SU-DHL-6 (cell line): ENCODE results near the gene STX3.

Experiments
- H2AFZ ChIP-seq: fragments of 200-600 bp; sonication (generic); 2 replicates; pipeline ENCODE4 v1.6.1; 2014; ENCODE audit warnings: low read depth, mild to moderate bottlenecking, moderate library complexity, mixed read lengths, antibody characterized with exemption, low read length; ENCODE audit not compliant: severe bottlenecking
- H3F3A ChIP-seq: fragments of 200-600 bp; shearing (Covaris generic); 2 replicates; pipeline ENCODE4 v1.6.0; 2016; ENCODE audit warnings: antibody characterized with exemption, mild to moderate bottlenecking; ENCODE audit not compliant: insufficient read depth
- H3K27ac ChIP-seq: fragments of 200-600 bp; sonication (generic); 2 replicates; pipeline ENCODE4 v1.5.1; 2016; ENCODE audit warnings: low read depth, mild to moderate bottlenecking, low read length, moderate library complexity, mixed read lengths
- H3K27me3 ChIP-seq: fragments of 200-600 bp; sonication (generic), shearing (Covaris generic); 2 replicates; pipeline ENCODE4 v1.6.0; 2014; ENCODE audit warnings: mild to moderate bottlenecking, low read length
- H3K36me3 ChIP-seq: fragments of 200-600 bp; sonication (generic); 2 replicates; pipeline ENCODE4 v1.6.1; 2014; ENCODE audit warnings: mild to moderate bottlenecking, low read length, mixed read lengths
- H3K4me2 ChIP-seq: fragments of 300-600, 200-600 bp; shearing (Covaris generic), sonication (generic); 2 replicates; pipeline ENCODE4 v1.6.0; 2014; ENCODE audit warnings: low read length, low read depth, mild to moderate bottlenecking; ENCODE audit not compliant: poor library complexity, severe bottlenecking
- H3K4me3 ChIP-seq: fragments of 200-600 bp; sonication (generic); 2 replicates; pipeline ENCODE4 v1.5.1; 2014; ENCODE audit warnings: antibody characterized with exemption, low read length, mild to moderate bottlenecking, mixed read lengths; ENCODE audit not compliant: insufficient read depth, poor library complexity, severe bottlenecking
- H3K79me2 ChIP-seq: fragments of 200-600 bp; sonication (generic); 2 replicates; pipeline ENCODE4 v1.6.1; 2014; ENCODE audit warnings: mild to moderate bottlenecking, low read length, moderate library complexity; ENCODE audit not compliant: insufficient read depth
- H3K9ac ChIP-seq: fragments of 200-600 bp; sonication (generic); 2 replicates; pipeline ENCODE4 v1.7.0; 2014; ENCODE audit warnings: mild to moderate bottlenecking, low read length
- H3K9me2 ChIP-seq: fragments of 200-600 bp; sonication (generic); replicated peaks from 2 replicates; pipeline ENCODE4 v1.6.1; 2014; ENCODE audit warnings: low read length; ENCODE audit not compliant: insufficient read depth
- H3K9me3 ChIP-seq: fragments of 200-600 bp; sonication (generic); 2 replicates; pipeline ENCODE4 v1.6.1; 2014; ENCODE audit warnings: low read length, mixed read lengths; ENCODE audit not compliant: insufficient read depth
- H4K20me1 ChIP-seq: fragments of 200-600 bp; sonication (generic); 2 replicates; pipeline ENCODE4 v1.6.1; 2014; ENCODE audit warnings: low read depth, mild to moderate bottlenecking, antibody characterized with exemption, low read length, moderate library complexity, mixed read lengths
- CTCF ChIP-seq: fragments of 200-600 bp; sonication (generic); IDR thresholded peaks from one replicate; pipeline ENCODE4 v1.5.1; 2017; ENCODE audit warnings: antibody characterized with exemption, mild to moderate bottlenecking, low read length, moderate library complexity; ENCODE audit not compliant: insufficient read depth, poor library complexity, severe bottlenecking
- EZH2phosphoT487 ChIP-seq: fragments of 200-600 bp; sonication (generic), shearing (Covaris generic); conservative IDR thresholded peaks from 2 replicates; pipeline ENCODE4 v1.6.1; 2018; ENCODE audit warnings: mild to moderate bottlenecking, antibody characterized with exemption, low read length, moderate library complexity, mixed read lengths

STX3 gene

GRCh38 chr11:59839615-59840014, 84.4 kb downstream of the STX3 start:
- Histone ChIP-seq H3K36me3 (no peaks in the 10 kb centered on the region), H3K9me3 (no peaks in the 10 kb centered on the region), H3K4me3 (no peak overlapping the region), H4K20me1 (no peaks in the 10 kb centered on the region), H3K79me2 (no peaks in the 10 kb centered on the region), H3K27me3 (no peaks in the 10 kb centered on the region), H3K27ac (no peak overlapping the region), H2AFZ (no peak overlapping the region), H3K9me2 (no peaks in the 10 kb centered on the region), H3K9ac (no peak overlapping the region), H3K4me2 (no peak overlapping the region), H3F3A (no peaks in the 10 kb centered on the region)
- no peak for TF ChIP-seq EZH2phosphoT487
- TF ChIP-seq CTCF: no peak

DNA sequence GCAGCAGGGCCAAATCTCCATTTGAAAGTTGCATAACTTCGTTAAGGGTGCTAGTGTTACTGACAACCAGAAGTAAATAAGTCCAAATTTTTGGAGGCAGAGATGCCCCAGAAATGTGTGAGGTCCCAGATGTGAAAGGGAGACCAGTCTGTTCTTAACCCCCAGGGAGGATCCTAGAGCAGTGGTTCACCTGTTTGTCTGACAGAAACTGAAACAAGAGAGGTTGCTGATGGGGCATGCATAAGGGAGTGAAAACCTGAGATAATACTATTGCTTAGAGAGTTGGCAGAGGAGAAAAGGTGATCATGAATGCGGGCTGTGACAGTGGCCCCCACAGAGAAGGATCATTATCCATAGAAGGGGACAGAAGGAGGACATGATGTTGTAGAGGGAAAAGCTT, 86.3 kb downstream of the STX3 start:
- H3K27ac ChIP-seq: no peak overlapping the region
- H3K36me3 ChIP-seq: no peaks in the 10 kb centered on the region
- H3K9me2 ChIP-seq: no peaks in the 10 kb centered on the region
- no peaks in the 10 kb centered on the region for H3K27me3 ChIP-seq
- no peaks in the 10 kb centered on the region for H3K9me3 ChIP-seq
- no peak overlapping the region for H3K4me2 ChIP-seq
- H3K9ac ChIP-seq: no peak overlapping the region
- no peak overlapping the region for H2AFZ ChIP-seq
- no peaks in the 10 kb centered on the region for H3F3A ChIP-seq
- H3K79me2 ChIP-seq: no peaks in the 10 kb centered on the region
- no peak overlapping the region for H3K4me3 ChIP-seq
- no peaks in the 10 kb centered on the region for H4K20me1 ChIP-seq
- TF ChIP-seq CTCF (no peak), EZH2phosphoT487 (no peak)

- no peaks in the 10 kb centered on the region for H3K36me3 ChIP-seq
- H3K9ac ChIP-seq: no peak overlapping the region
- no peaks in the 10 kb centered on the region for H3K9me2 ChIP-seq
- H3K27me3 ChIP-seq: no peaks in the 10 kb centered on the region
- H3K79me2 ChIP-seq: no peaks in the 10 kb centered on the region
- H2AFZ ChIP-seq: no peak overlapping the region
- H3K9me3 ChIP-seq: no peaks in the 10 kb centered on the region
- TF ChIP-seq EZH2phosphoT487 (no peak), CTCF (no peak)
- no peaks in the 10 kb centered on the region for H4K20me1 ChIP-seq
- no peaks in the 10 kb centered on the region for H3F3A ChIP-seq
- no peak overlapping the region for H3K4me2 ChIP-seq
- H3K27ac ChIP-seq: no peak overlapping the region
- no peak overlapping the region for H3K4me3 ChIP-seq
Observed at GRCh38 chr11:59842316-59842715, 87.1 kb downstream of the STX3 start.

DNA sequence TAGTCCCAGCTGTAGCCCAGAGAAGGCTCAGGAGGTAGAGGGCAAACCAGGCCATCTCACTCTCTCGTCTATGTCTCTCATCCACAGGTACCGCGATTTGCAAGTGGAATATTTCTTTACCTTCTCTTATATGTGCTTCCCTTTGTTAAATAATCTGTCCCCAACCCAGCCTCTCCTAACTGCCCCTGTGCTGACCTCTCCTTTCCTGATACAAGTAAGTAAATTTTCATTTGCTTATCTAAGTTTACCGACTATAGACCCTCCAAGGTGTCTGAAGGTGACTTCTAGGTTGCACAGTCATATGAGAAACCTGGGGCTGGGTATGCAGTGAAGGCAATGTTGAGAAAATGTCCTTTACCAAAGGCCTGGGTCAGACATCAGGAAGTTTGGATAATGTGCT, 90.2 kb downstream of the STX3 start, which contains the start of gene CBLIF:
Gene CBLIF, minus strand, starts transcription at position 101 of the 400 bp plus-strand sequence. Its CDS starts 46 bp downstream, at position 55.
- Histone ChIP-seq H3K79me2 (no peaks in the 10 kb centered on the region), H3K27me3 (no peaks in the 10 kb centered on the region), H3K27ac (no peak within 1 kb of the TSS), H3K4me2 (no peak within 1 kb of the TSS), H2AFZ (no peak within 1 kb of the TSS), H3K4me3 (no peak within 1 kb of the TSS), H3K9me3 (no peaks in the 10 kb centered on the region), H4K20me1 (no peaks in the 10 kb centered on the region), H3K9ac (no peak within 1 kb of the TSS), H3F3A (no peaks in the 10 kb centered on the region), H3K36me3 (no peaks in the 10 kb centered on the region), H3K9me2 (no peaks in the 10 kb centered on the region)
- TF ChIP-seq CTCF: no peak
- no peak for TF ChIP-seq EZH2phosphoT487
